Activated gamma-delta T cell (primary cell): Measurements from ENCODE around the gene MOB3A.

Experiments
- DNase-seq: peaks from one replicate; lab custom pipeline; 2025; lab: John Stamatoyannopoulos, UW

The MOB3A gene

DNA sequence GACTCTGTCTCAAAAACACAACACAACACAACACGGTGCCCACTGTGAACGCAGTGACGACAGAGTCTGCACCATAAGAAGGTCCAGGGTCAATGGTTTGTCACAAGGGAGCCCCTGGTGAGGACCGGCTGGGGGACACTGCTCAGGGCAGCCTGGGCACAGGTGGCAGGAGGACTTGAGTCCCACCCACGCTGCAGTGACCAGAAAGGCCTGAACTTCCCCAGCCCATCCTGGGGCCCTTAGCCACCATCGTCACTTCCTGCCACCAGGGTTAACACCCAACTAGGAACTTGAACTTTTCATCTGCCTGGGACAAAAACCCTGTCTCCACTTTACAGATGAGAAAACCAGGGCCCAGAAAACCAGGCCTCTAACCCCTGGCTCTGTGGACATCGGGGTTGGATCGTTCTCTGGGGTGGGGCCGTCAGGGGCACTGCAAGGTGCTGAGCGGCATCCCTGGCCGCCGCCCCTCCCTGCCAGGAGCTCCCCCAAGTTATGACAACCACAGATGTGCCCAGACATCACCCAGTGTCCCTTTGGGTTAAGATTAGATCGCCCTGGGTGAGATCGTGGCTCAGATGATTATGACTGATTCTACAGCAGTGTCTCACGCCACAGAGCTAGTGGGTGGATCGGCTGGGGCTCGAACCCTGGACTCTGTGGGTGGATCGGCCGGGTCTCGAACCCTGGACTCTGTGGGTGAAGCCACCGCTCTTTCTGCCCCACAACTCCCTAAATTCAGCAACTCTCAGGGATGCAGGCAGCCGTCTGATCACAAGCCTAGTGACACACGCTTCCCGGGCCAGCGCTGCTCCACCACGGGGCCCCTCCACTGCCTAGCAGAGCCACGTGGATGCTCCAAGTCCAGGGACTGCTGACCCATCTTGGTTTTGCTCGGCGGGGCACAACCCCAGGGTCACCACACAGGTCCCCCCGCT, 14.0 kb downstream of the MOB3A start:
- DNase-seq, result peak; percentile 39

- DNase-seq, result no peak
Observed at GRCh38 chr19:2080336-2080988, 15.7 kb downstream of the MOB3A start.

GRCh38 chr19:2079865-2080301, 16.2 kb downstream of the MOB3A start:
- DNase-seq, result no peak

GRCh38 chr19:2079076-2079864, 16.9 kb downstream of the MOB3A start:
- no peak for DNase-seq

DNA sequence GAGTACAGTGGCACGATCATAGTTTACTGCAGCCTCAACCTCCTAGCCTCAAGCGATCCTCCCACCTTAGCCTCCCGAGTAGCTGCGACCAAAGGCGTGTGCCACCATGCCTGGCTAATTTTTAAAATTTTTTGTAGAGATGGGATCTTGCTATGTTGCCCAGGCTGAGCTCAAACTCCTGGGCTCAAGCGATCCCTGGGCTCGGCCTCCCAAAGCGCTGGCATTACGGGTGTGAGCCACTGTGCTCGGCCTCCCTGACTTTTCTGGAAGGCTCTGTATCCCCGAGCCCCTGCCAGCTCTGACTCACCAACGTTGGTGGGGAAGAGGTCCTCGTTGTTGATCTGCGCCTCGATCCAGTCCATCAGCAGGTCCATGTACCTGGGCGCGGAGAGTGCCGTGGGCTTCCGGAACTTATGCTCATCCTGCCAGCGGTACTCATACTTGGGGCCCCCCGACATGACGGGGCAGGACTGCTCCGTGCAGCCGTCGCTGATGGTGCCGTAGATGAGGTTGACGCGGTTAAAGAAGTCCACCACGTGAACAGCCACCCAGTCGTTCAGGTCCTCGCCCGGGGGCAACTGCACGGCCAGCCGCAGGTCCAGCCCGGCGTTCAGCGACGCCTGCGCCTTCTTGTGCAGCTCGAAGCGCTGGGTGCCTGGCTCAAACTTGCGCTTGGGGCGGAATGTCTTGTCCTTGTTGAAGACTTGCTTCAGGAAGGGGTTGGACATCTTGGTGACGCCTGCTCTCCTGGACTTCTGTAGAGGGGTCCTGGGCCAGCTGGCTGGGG, 18.1 kb downstream of the MOB3A start:
- DNase-seq, result no peak

- DNase-seq, result no peak
Observed at GRCh38 chr19:2077398-2077797, 18.7 kb downstream of the MOB3A start.

GRCh38 chr19:2076526-2076944, 19.6 kb downstream of the MOB3A start:
- DNase-seq, result no peak

DNA sequence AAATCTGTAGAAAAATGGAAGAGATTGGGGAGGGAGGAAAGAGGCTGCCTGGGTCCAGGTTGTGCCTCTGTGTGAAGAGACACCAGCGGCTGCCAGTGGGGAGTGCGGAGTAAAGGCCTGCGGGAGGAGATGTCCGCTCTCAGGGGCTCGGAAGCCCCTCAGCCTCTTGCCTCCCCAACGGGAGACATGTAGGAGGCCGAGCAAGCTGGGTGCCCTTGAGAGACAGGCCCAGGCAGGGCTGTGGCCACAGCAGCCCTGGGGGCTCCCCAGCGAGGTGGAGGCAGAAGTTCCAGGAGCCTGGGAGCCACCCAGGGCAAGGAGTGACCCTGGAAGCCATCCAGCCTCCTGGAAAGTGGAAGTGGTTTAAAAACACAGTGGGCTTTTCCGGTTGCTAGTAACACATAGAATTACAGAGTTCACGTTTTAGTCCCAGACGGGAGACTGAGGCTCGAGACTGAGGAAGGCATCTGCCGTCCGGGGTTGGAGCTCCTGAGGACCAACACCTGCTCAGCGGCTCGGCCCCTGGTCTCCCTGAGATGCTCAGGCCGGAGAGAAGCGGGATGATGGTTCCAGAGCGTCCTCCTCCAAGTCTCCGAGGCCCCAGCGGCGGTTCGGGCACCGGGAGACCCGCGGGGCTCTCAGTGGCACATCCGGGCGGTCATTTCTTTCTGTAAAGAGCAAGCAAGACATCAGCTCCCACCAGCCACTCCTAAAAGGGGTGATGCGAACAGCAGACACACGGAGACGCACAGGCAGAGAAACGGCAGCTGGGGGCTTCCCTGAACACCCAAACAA, 23.2 kb downstream of the MOB3A start:
- no peak for DNase-seq

- no peak for DNase-seq
Observed at GRCh38 chr19:2070986-2071673, 25.0 kb downstream of the MOB3A start.

GRCh38 chr19:2070436-2070827, 25.7 kb downstream of the MOB3A start:
- DNase-seq, result no peak

DNA sequence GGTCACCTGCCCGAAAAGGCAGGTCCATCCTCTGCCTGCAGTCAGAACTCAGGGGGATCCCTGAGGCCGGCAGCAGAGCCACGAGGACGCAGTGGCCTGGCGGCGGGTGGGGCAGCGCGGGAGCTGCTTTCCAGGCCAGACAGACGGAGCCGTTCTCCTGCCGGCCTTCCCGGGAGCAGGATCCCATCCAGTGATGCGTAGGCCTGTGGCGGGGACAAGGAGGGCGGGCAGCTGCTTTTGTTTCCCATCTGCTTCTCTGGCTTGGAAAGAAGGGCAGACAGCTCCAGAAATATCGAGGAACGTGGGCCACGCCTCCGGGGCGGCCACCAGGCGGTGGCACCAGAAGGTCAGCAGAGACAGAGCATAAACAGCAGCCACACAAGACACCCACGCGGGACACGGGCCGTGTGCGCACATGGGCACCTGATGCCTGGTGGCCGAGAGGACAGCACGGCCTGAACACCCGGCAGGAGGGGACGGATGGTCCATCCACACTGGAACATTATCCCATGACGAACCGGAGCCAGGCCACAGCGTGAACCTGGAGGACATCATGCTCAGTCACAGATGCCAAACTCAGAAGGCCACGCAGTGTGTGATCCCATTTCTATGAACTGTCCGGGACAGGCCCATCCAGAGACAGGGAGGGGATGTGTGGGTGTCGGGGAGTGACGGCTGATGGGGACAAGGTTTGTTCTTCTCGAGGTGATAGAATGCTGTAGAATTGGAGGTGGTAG, 31.2 kb downstream of the MOB3A start:
- DNase-seq, result no peak

GRCh38 chr19:2064395-2064787, 31.7 kb downstream of the MOB3A start:
- DNase-seq, result no peak

DNA sequence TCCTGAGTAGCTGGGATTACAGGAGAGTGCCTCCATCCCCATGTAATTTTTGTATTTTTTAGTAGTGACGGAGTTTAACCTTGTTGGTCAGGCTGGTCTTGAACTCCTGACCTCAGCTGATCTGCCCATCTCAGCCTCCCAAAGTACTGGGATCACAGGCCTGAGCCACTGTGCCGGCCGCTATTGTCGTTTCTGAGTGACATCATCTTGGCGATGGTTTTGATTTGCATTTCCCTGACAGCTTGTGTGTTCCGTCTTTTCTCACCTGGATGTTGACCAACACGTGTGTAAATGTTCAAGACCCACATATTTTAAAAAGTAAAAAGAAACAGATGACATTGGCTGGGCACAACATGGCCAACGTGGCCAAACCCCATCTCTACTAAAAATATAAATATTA, 32.3 kb downstream of the MOB3A start:
- no peak for DNase-seq

- DNase-seq, result no peak
Observed at GRCh38 chr19:2062770-2063169, 33.4 kb downstream of the MOB3A start.

DNA sequence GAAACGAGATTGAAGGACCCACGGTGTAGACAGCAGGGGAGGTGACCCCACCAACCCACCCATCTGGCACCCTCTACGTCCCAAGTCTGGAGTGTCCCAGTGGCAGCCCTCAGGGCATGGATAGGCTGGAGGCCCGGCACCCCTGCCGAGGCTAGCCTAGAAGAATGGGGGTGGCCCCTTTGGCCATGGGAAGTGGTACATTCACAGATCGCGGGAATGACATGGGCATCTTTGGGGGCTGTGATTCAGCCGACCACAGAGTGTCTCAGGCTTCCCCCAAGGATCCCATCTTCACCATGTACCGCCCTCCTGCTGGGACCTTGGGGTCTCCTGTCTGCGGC, 33.8 kb downstream of the MOB3A start:
- no peak for DNase-seq

- peak; percentile 99 for DNase-seq
Observed at GRCh38 chr19:2061495-2062388, 34.4 kb downstream of the MOB3A start.

DNA sequence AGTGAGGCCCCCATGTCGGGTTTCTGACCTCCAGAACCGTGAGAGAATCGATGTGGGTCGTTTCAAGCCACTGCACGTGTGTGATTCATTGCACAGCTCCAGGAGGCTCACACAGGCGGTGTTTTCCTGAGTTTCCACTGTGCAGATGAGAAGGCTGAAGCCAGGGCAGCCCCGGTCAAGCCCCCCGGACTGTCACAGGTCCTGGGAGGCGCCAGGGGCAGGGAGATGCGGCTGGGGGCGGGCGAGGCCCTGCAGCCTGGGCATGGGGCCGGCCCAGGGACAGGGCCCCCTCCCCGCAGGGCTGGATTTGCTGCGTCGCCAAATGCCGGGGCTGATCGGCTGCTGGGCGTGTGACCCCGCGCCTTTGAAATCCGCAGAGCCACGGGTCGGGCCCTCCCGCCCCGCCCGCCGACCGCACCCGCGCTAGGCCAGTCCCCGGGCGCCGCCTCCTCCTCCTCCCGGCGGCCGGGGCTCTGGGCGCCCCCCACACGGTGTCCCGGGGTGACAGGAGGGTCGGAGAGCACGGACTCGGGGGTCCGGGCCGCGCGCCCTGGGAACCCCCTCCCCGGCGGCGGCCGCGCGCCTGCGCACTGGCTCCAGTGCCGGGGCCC, 35.1 kb downstream of the MOB3A start:
- no peak for DNase-seq
